PC-9 (cell line): Measurements from ENCODE around the gene ARF6. TPM values are rescaled to one million over a fixed set of nuclear protein-coding genes. Genes with fewer than 3 reads are reported as not detected.

ENCODE experiments used
- BruUV-seq: library from RNA; stranded (reverse); fragments of 400-500 nt; replicated peaks from 2 replicates; lab custom pipeline; 2021; lab: Mats Ljungman, UMichigan
- CTCF ChIA-PET: fragments of 300-600 bp; sonication (Branson Sonifier 250); formaldehyde crosslinking; loops from one replicate; lab custom pipeline; 2022; ENCODE audit warnings: antibody characterized with exemption; lab: Charles Lee
- POLR2A ChIA-PET: fragments of 300-600 bp; sonication (Branson Sonifier 250); formaldehyde crosslinking; loops from one replicate; lab custom pipeline; 2022; ENCODE audit warnings: antibody characterized with exemption; ENCODE audit not compliant: unreplicated experiment; lab: Charles Lee
- DNase-seq, 2 experiments: peaks; one replicate each; pipeline versions ENCODE4 v3.0.0 to v3.0.0-alpha.2; 2015 to 2022; ENCODE audit warnings: mixed read lengths in 1 of 2
- H2AFZ ChIP-seq: fragments of 200-600 bp; sonication (generic); 2 replicates; pipeline ENCODE4 v1.8.1; 2017; ENCODE audit warnings: antibody characterized with exemption
- H3F3A ChIP-seq: fragments of 200-600 bp; sonication (generic); 2 replicates; pipeline ENCODE4 v1.8.1; 2017; ENCODE audit warnings: antibody characterized with exemption, mild to moderate bottlenecking, low read depth; ENCODE audit not compliant: insufficient read depth
- H3K27ac ChIP-seq: fragments of 200-600 bp; sonication (generic); 2 replicates; pipeline ENCODE4 v1.6.1; 2016; ENCODE audit warnings: mixed run types
- H3K27me3 ChIP-seq: fragments of 200-600 bp; sonication (generic); 2 replicates; pipeline ENCODE4 v1.6.1; 2016; ENCODE audit warnings: low read depth, mixed run types; ENCODE audit not compliant: insufficient read depth
- H3K36me3 ChIP-seq: fragments of 200-600 bp; sonication (generic); 2 replicates; pipeline ENCODE4 v1.6.1; 2016; ENCODE audit warnings: low read depth, mixed run types
- H3K4me1 ChIP-seq: fragments of 200-600 bp; sonication (generic); replicated peaks from 2 replicates; pipeline ENCODE4 v1.6.1; 2016; ENCODE audit warnings: mixed run types; ENCODE audit not compliant: insufficient read depth
- H3K4me2 ChIP-seq: fragments of 200-600 bp; sonication (generic); 2 replicates; pipeline ENCODE4 v1.6.1; 2017; ENCODE audit warnings: mixed run types
- H3K4me3 ChIP-seq: fragments of 200-600 bp; sonication (generic); 2 replicates; pipeline ENCODE4 v1.6.1; 2016; ENCODE audit warnings: mixed run types
- H3K79me2 ChIP-seq: fragments of 200-600 bp; sonication (generic); 2 replicates; pipeline ENCODE4 v1.6.1; 2017; ENCODE audit warnings: low read depth, mixed run types
- H3K9me2 ChIP-seq: fragments of 200-600 bp; sonication (generic); 2 replicates; pipeline ENCODE4 v1.8.1; 2017; ENCODE audit warnings: mild to moderate bottlenecking; ENCODE audit not compliant: insufficient read depth
- H3K9me3 ChIP-seq: fragments of 200-600 bp; sonication (generic); 2 replicates; pipeline ENCODE4 v1.8.1; 2016; ENCODE audit warnings: low read depth; ENCODE audit not compliant: insufficient read depth
- H4K20me1 ChIP-seq: fragments of 200-600 bp; sonication (generic); 2 replicates; pipeline ENCODE4 v1.8.1; 2017; ENCODE audit not compliant: insufficient read depth
- EZH2 ChIP-seq: fragments of 200-600 bp; sonication (generic); IDR thresholded peaks from 2 replicates; pipeline ENCODE4 v1.8.0; 2017; ENCODE audit warnings: antibody characterized with exemption, low read depth
- intact Hi-C: fragments of 100-400 bp; cut with micrococcal nuclease; formaldehyde crosslinking; loops from one replicate; pipeline ENCODE4 v1.10.0; 2022; ENCODE audit not compliant: unreplicated experiment
- total RNA-seq: library from RNA; stranded (reverse); gene quantifications from 2 replicates; pipeline ENCODE4 v1.2.3, GENCODE V29; 2021
- TF ChIP-seq, protein P1 (sequence below): fragments of 200-600 bp; sonication (generic); conservative IDR thresholded peaks from 2 replicates; pipeline ENCODE4 v1.6.1; 2017; ENCODE audit warnings: mixed run types, antibody characterized with exemption, mild to moderate bottlenecking, moderate library complexity

Gene ARF6
- total RNA-seq, 1 experiment from 2014 or later = 65.3 TPM

DNA sequence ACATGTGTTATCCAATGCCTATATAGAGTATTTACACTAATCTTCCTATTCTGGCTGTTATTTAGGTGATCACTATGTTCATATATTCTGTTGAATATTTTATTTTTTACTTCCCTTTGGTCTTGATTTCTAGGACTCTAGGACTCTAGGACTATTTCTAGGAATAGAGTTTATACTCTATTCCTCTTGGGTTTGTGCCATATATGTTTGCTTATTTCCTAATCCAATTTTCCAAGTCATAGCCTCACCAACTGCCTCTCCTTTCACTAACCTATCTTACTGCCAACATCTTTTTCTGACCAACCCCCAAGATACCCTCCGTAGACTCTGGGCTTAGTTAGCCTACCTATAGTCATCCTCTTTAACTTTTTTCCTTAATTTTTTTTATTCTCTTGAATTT is 28.5 kb downstream of the ARF6 start:
- Histone ChIP-seq H3K4me3 (no peak overlapping the region), H3K27me3 (no peaks in the 10 kb centered on the region), H3K79me2 (no peaks in the 10 kb centered on the region), H2AFZ (no peak overlapping the region), H3K9me3 (no peaks in the 10 kb centered on the region), H3K27ac (no peak overlapping the region), H4K20me1 (no peaks in the 10 kb centered on the region), H3K36me3 (no peaks in the 10 kb centered on the region), H3K4me1 (0 out of 2 replicates have a peak, but pooled peaks cover 6% of the 10 kb centered on the region), H3K4me2 (no peak overlapping the region), H3K9me2 (no peaks in the 10 kb centered on the region), H3F3A (no peaks in the 10 kb centered on the region; the same call in 1 of the 2 replicates)
- DNase-seq = no peak
- CTCF ChIA-PET = no interaction called here
- TF ChIP-seq, protein P1, sequence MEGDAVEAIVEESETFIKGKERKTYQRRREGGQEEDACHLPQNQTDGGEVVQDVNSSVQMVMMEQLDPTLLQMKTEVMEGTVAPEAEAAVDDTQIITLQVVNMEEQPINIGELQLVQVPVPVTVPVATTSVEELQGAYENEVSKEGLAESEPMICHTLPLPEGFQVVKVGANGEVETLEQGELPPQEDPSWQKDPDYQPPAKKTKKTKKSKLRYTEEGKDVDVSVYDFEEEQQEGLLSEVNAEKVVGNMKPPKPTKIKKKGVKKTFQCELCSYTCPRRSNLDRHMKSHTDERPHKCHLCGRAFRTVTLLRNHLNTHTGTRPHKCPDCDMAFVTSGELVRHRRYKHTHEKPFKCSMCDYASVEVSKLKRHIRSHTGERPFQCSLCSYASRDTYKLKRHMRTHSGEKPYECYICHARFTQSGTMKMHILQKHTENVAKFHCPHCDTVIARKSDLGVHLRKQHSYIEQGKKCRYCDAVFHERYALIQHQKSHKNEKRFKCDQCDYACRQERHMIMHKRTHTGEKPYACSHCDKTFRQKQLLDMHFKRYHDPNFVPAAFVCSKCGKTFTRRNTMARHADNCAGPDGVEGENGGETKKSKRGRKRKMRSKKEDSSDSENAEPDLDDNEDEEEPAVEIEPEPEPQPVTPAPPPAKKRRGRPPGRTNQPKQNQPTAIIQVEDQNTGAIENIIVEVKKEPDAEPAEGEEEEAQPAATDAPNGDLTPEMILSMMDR = no peak
- TF ChIP-seq EZH2 = no peak
- POLR2A ChIA-PET = no interaction called here
- BruUV-seq = no TSS peak
- intact Hi-C loops = no loop called here

- H3K4me2 ChIP-seq = no peak overlapping the region
- no peak for TF ChIP-seq EZH2
- TF ChIP-seq, protein P1 = no peak
- no peaks in the 10 kb centered on the region for H3K9me2 ChIP-seq
- no peaks in the 10 kb centered on the region for H3K9me3 ChIP-seq
- H3K79me2 ChIP-seq = no peaks in the 10 kb centered on the region
- no peaks in the 10 kb centered on the region for H3K36me3 ChIP-seq
- DNase-seq = no peak
- H3K4me1 ChIP-seq = 0 out of 2 replicates have a peak, but pooled peaks cover 6% of the 10 kb centered on the region
- CTCF ChIA-PET = no interaction called here
- intact Hi-C loops = no loop called here
- POLR2A ChIA-PET = interaction anchor here (0.6 kb wide), 1 partner anchor 12 kb away, joined by 12 read pairs; no protein-coding TSS in a partner anchor
- no TSS peak for BruUV-seq
- H3F3A ChIP-seq = peaks cover 3% of the 10 kb centered on the region; the same call in 1 of the 2 replicates
- H3K4me3 ChIP-seq = no peak overlapping the region
- H2AFZ ChIP-seq = no peak overlapping the region
- H4K20me1 ChIP-seq = no peaks in the 10 kb centered on the region
- H3K27me3 ChIP-seq = no peaks in the 10 kb centered on the region
- H3K27ac ChIP-seq = no peak overlapping the region
Observed at GRCh38 chr14:49923442-49923841, 30.6 kb downstream of the ARF6 start.

DNA sequence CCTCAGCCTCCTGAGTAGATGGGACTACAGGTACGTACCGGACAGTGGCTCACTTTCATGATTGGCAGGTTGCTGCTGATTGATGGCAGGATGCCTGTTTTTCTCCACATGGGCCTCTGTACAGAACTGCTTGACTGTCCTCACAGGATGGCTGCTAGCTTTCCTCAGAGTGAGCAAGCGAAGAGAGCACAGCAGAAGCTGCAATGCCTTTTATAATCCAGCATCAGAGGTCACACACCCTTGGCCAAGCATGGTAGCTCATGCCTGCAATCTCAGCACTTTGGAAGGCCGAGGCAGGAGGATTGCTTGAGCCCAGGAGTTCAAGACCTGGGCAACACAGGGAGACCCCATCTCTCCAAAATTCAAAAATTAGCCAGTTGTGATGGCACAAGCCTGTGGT is 31.0 kb downstream of the ARF6 start:
- intact Hi-C loops = no loop called here
- H3K4me2 ChIP-seq = no peak overlapping the region
- H3K9me2 ChIP-seq = no peaks in the 10 kb centered on the region
- ChIA-PET CTCF (interaction anchor here (0.7 kb wide), 1 partner anchor 189 kb away, joined by 3 read pairs; no protein-coding TSS in a partner anchor), POLR2A (no interaction called here)
- no peaks in the 10 kb centered on the region for H4K20me1 ChIP-seq
- no peak overlapping the region for H3K27ac ChIP-seq
- no peaks in the 10 kb centered on the region for H3K36me3 ChIP-seq
- H3K79me2 ChIP-seq = no peaks in the 10 kb centered on the region
- no peak overlapping the region for H2AFZ ChIP-seq
- 0 out of 2 replicates have a peak, but pooled peaks cover 6% of the 10 kb centered on the region for H3K4me1 ChIP-seq
- H3K27me3 ChIP-seq = no peaks in the 10 kb centered on the region
- no peak for DNase-seq
- H3F3A ChIP-seq = peaks cover 3% of the 10 kb centered on the region; the same call in 1 of the 2 replicates
- H3K4me3 ChIP-seq = no peak overlapping the region
- BruUV-seq = no TSS peak
- TF ChIP-seq, protein P1 = no peak
- TF ChIP-seq EZH2 = no peak
- H3K9me3 ChIP-seq = no peaks in the 10 kb centered on the region
